ENCODE results near the gene NCOA7.

DNA sequence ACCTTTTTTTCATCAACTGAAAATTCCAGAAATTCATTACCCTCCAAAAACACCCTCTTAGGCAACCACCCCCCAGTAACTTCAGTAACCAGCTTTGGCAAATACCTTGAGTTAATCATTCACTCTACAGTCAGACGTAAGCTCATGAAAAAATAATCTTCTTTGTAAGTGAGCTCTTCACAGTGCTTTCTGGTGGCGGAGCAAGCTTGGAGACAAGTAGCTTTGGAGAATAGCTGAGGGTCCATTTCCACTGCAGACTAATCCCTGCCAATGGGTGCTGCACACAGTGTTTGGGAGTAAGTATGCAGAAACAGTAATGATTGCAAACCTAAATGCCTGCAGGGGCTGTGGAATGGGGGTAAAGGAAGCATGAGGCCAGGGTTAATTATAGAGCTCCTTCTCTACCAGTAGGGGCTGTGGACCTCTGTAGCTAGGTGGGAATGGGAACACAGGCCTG, 109.0 kb downstream of the NCOA7 start:
- TF ChIP-seq, protein P1, sequence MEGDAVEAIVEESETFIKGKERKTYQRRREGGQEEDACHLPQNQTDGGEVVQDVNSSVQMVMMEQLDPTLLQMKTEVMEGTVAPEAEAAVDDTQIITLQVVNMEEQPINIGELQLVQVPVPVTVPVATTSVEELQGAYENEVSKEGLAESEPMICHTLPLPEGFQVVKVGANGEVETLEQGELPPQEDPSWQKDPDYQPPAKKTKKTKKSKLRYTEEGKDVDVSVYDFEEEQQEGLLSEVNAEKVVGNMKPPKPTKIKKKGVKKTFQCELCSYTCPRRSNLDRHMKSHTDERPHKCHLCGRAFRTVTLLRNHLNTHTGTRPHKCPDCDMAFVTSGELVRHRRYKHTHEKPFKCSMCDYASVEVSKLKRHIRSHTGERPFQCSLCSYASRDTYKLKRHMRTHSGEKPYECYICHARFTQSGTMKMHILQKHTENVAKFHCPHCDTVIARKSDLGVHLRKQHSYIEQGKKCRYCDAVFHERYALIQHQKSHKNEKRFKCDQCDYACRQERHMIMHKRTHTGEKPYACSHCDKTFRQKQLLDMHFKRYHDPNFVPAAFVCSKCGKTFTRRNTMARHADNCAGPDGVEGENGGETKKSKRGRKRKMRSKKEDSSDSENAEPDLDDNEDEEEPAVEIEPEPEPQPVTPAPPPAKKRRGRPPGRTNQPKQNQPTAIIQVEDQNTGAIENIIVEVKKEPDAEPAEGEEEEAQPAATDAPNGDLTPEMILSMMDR (IDR thresholded peaks at IDR 0.05): no peak
- no peak for TF ChIP-seq POLR2A (IDR thresholded peaks at IDR 0.05)

Measured in adrenal gland (tissue), 5 donors.